Left ventricle myocardium inferior (tissue), 1 donor: ENCODE measurements around the gene DQX1. TPM values are rescaled to one million over a fixed set of nuclear protein-coding genes. Genes with fewer than 3 reads are reported as not detected.
A peak's percentile ranks its signal among the peaks of the same experiment; 100 is the strongest.
"Not testable (repeated sequence)": the region's sequence is repeated elsewhere in the genome, so short reads cannot be mapped to it uniquely, and the experiment has no call there.

Experiments
- DNase-seq: peaks from one replicate; pipeline ENCODE4 v3.0.0-alpha.2; 2020
- H3K27ac ChIP-seq: fragments of 200-600 bp; replicated peaks from 2 replicates; pipeline ENCODE4 v1.8.0; 2021
- H3K27me3 ChIP-seq: fragments of 200-600 bp; 2 replicates; pipeline ENCODE4 v1.8.0; 2021; ENCODE audit warnings: low read depth
- H3K36me3 ChIP-seq: fragments of 200-600 bp; 2 replicates; pipeline ENCODE4 v1.8.0; 2021
- H3K4me1 ChIP-seq: fragments of 200-600 bp; 2 replicates; pipeline ENCODE4 v1.8.0; 2021
- H3K4me3 ChIP-seq: fragments of 200-600 bp; 2 replicates; pipeline ENCODE4 v1.8.0; 2021; ENCODE audit warnings: mild to moderate bottlenecking, moderate library complexity
- H3K9me3 ChIP-seq: fragments of 200-600 bp; replicated peaks from 2 replicates; pipeline ENCODE4 v1.8.0; 2021
- CTCF ChIP-seq: fragments of 200-600 bp; IDR thresholded peaks from 2 replicates; pipeline ENCODE4 v1.8.0; 2021; ENCODE audit warnings: antibody characterized with exemption, mild to moderate bottlenecking, borderline replicate concordance
- intact Hi-C: fragments of 100-400 bp; cut with micrococcal nuclease; formaldehyde crosslinking; loops from one replicate; pipeline ENCODE4 v1.11.0; 2022
- total RNA-seq: library from RNA; stranded (reverse); fragmentation: NEBNext Ultra II Directional; extraction: Animal tissue kit (Norgen Biotek cat#: 25700); gene quantifications from one replicate; pipeline ENCODE4 v1.2.1, GENCODE V29; 2021
- donor health status: DM: no; HTN: yes; CAD: no; lungs with severe emphysema.

Gene DQX1
- total RNA-seq, 1 donor from 2014 or later, result 0.11 TPM

- intact Hi-C loops, result no loop called here
Observed at GRCh38 chr2:74472945-74473258, 53.1 kb downstream of the DQX1 start.

GRCh38 chr2:74472086-74472944, 53.7 kb downstream of the DQX1 start, which contains the start of gene MRPL53:
Gene MRPL53 (minus strand): TSS chr2:74472680. CDS start chr2:74472660, 20 bp downstream.
- TF ChIP-seq CTCF, result no peak
- H3K4me3 ChIP-seq, result peak within 1 kb of the TSS; percentile 88
- no peaks in the 10 kb centered on the region for H3K9me3 ChIP-seq
- peak within 1 kb of the TSS; percentile 95 for H3K27ac ChIP-seq
- no peaks in the 10 kb centered on the region for H3K27me3 ChIP-seq
- DNase-seq, result peak; percentile 94
- intact Hi-C loops, result no loop called here
- peaks cover 29% of the 10 kb centered on the region for H3K36me3 ChIP-seq
- peaks cover 34% of the 10 kb centered on the region for H3K4me1 ChIP-seq

More at GRCh38 chr2:74472945-74473258, 53.1 kb downstream of the DQX1 start:
- peak overlapping the region; percentile 95 for H3K27ac ChIP-seq
- no peak for DNase-seq
- H3K4me3 ChIP-seq, result peak overlapping the region; percentile 88
- peaks cover 34% of the 10 kb centered on the region for H3K4me1 ChIP-seq
- H3K27me3 ChIP-seq, result no peaks in the 10 kb centered on the region
- H3K36me3 ChIP-seq, result peaks cover 35% of the 10 kb centered on the region
- no peaks in the 10 kb centered on the region for H3K9me3 ChIP-seq
- TF ChIP-seq CTCF, result no peak

- no peaks in the 10 kb centered on the region for H3K27me3 ChIP-seq
- no peak for DNase-seq
- no peak for TF ChIP-seq CTCF
Observed at GRCh38 chr2:74471332-74472065, 54.5 kb downstream of the DQX1 start.

GRCh38 chr2:74470742-74471141, 55.3 kb downstream of the DQX1 start:
- DNase-seq, H3K27me3 ChIP-seq, intact Hi-C loops, H3K9me3 ChIP-seq: not testable (repeated sequence)
- Histone ChIP-seq H3K36me3 (peaks cover 18% of the 10 kb centered on the region), H3K4me3 (peak overlapping the region; percentile 88), H3K27ac (peak overlapping the region; percentile 2), H3K4me1 (peaks cover 40% of the 10 kb centered on the region)

More at GRCh38 chr2:74471332-74472065, 54.5 kb downstream of the DQX1 start:
- peaks cover 34% of the 10 kb centered on the region for H3K4me1 ChIP-seq
- H3K9me3 ChIP-seq, result no peaks in the 10 kb centered on the region
- H3K36me3 ChIP-seq, result peaks cover 23% of the 10 kb centered on the region
- peak overlapping the region; percentile 88 for H3K4me3 ChIP-seq
- H3K27ac ChIP-seq, result peak overlapping the region; percentile 95
- intact Hi-C loops, result no loop called here

Other genes with a start within 250 kb of the DQX1 start
- 2.3 TPM for gene SLC4A5, start 182.8 kb downstream of the DQX1 start, total RNA-seq
- gene DCTN1, start 145.9 kb downstream of the DQX1 start, total RNA-seq, result 201 TPM
- gene C2orf81, start 104.6 kb downstream of the DQX1 start, total RNA-seq, result 0.82 TPM
- 2.9 TPM for gene WDR54, start 104.5 kb downstream of the DQX1 start, total RNA-seq
- gene RTKN, start 84.3 kb downstream of the DQX1 start, total RNA-seq, result 14.0 TPM
- 19.3 TPM for gene INO80B, start 71.1 kb downstream of the DQX1 start, total RNA-seq
- gene WBP1, start 67.8 kb downstream of the DQX1 start, total RNA-seq, result 46.1 TPM
- 19.5 TPM for gene MOGS, start 60.8 kb downstream of the DQX1 start, total RNA-seq
- gene MRPL53, start 53.6 kb downstream of the DQX1 start, total RNA-seq, result 176 TPM
- 5.6 TPM for gene CCDC142, start 43.2 kb downstream of the DQX1 start, total RNA-seq
- gene TTC31, start 43.1 kb downstream of the DQX1 start, total RNA-seq, result 9.5 TPM
- gene LBX2, start 26.6 kb downstream of the DQX1 start, total RNA-seq, result 0.25 TPM
- gene PCGF1, start 18.5 kb downstream of the DQX1 start, total RNA-seq, result 20.2 TPM
- gene TLX2, start 11.8 kb downstream of the DQX1 start, total RNA-seq, result not detected
- 46.9 TPM for gene AUP1, start 3.5 kb upstream of the DQX1 start, total RNA-seq
- gene HTRA2, start 3.7 kb upstream of the DQX1 start, total RNA-seq, result 26.6 TPM
- gene LOXL3, start 27.7 kb upstream of the DQX1 start, total RNA-seq, result 4.7 TPM
- gene DOK1, start 28.5 kb upstream of the DQX1 start, total RNA-seq, result 4.1 TPM
- gene M1AP, start 122.1 kb upstream of the DQX1 start, total RNA-seq, result not detected
- gene SEMA4F, start 128.0 kb upstream of the DQX1 start, total RNA-seq, result 2.9 TPM